Ishikawa (cell line): ENCODE measurements around the gene ZNF584.

Experiments
- CEBPB ChIP-seq: IDR thresholded peaks from 2 replicates; pipeline ENCODE4 v1.6.1; 2012
- CREB1 ChIP-seq: IDR thresholded peaks from 2 replicates; pipeline ENCODE4 v1.6.1; 2012; ENCODE audit warnings: low read depth
- EGR1 ChIP-seq: IDR thresholded peaks from 2 replicates; pipeline ENCODE4 v1.6.1; 2012
- EP300 ChIP-seq: IDR thresholded peaks from 2 replicates; pipeline ENCODE4 v1.6.1; 2012; ENCODE audit warnings: borderline replicate concordance
- FOXM1 ChIP-seq: IDR thresholded peaks from 2 replicates; pipeline ENCODE4 v1.6.1; 2012; ENCODE audit warnings: low read depth, borderline replicate concordance
- MAX ChIP-seq: IDR thresholded peaks from 2 replicates; pipeline ENCODE4 v1.6.1; 2012
- NFIC ChIP-seq: IDR thresholded peaks from 2 replicates; pipeline ENCODE4 v1.6.1; 2012
- RAD21 ChIP-seq: IDR thresholded peaks from 2 replicates; pipeline ENCODE4 v1.6.1; 2012; ENCODE audit warnings: low read depth
- REST ChIP-seq: IDR thresholded peaks from 2 replicates; pipeline ENCODE4 v1.6.1; 2012; ENCODE audit warnings: low read depth, mild to moderate bottlenecking
- TAF1 ChIP-seq: IDR thresholded peaks from 2 replicates; pipeline ENCODE4 v1.6.1; 2012; ENCODE audit warnings: low read depth, mild to moderate bottlenecking
- TCF12 ChIP-seq: IDR thresholded peaks from 2 replicates; pipeline ENCODE4 v1.6.1; 2012; ENCODE audit warnings: low read depth
- ZBTB7A ChIP-seq: IDR thresholded peaks from 2 replicates; pipeline ENCODE4 v1.6.1; 2012; ENCODE audit warnings: low read depth

GRCh38 chr19:58397533-58398037 lies 10.9 kb upstream of the ZNF584 start:
- no peak for TF ChIP-seq FOXM1
- no peak for TF ChIP-seq TAF1
- no peak for TF ChIP-seq EP300
- TF ChIP-seq NFIC, result no peak
- TF ChIP-seq CEBPB, result no peak
- TF ChIP-seq ZBTB7A, result no peak
- TF ChIP-seq RAD21, result no peak
- no peak for TF ChIP-seq EGR1
- TF ChIP-seq TCF12, result no peak
- no peak for TF ChIP-seq MAX
- no peak for TF ChIP-seq REST
- no peak for TF ChIP-seq CREB1
